Measurements from ENCODE around the gene HYLS1. TPM values are rescaled to one million over a fixed set of nuclear protein-coding genes. Genes with fewer than 3 reads are reported as not detected.

Gene HYLS1
- total RNA-seq, 1 donor from 2014 or later = 5.1 TPM

DNA sequence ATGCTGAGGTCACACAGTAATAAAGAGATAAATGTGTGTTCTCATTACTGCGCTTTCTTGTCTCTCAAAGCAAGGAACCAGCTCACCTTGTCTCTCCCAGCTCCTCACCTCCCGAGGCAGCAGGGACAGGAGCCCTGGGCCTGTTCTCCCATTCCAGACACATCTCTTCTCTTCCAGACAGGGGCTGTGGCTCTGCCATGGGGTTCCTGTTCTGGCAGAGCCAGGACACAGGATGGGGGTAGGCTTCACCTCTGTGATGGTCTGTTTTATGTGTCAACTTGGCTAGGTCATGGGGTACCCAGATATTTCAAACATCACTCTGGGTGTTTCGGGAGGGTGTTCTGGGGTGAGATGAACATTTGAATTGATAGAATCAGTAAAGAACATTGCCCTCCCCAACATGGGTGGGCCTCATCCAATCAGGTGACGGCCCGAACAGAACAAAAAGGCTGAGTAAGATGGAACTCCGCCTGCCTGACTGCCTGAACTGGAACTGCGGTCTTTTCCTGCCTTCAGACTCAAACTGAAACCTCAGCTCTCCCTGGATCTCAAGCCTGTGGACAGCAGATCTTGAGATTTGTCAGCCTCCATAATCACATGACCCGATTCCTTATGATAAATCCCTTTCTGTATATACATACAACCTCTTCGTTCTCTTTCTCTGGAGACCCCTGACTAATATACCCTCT lies 56.3 kb downstream of the HYLS1 start:
- peak; percentile 70 for DNase-seq (ENCODE audit: extremely low spot score, unreplicated experiment)
- H3K36me3 Mint-ChIP-seq (ENCODE audit: unreplicated experiment) = no peaks in the 10 kb centered on the region
- H3K4me3 Mint-ChIP-seq (ENCODE audit: unreplicated experiment) = no peak overlapping the region
- H3K4me1 Mint-ChIP-seq (ENCODE audit: unreplicated experiment) = peaks cover 4% of the 10 kb centered on the region
- H3K27ac Mint-ChIP-seq (ENCODE audit: unreplicated experiment) = no peak overlapping the region
- peaks cover 19% of the 10 kb centered on the region for H3K27me3 Mint-ChIP-seq (ENCODE audit: unreplicated experiment)
- no peaks in the 10 kb centered on the region for H3K9me3 Mint-ChIP-seq (ENCODE audit: unreplicated experiment)
- TF ChIP-seq, protein P1, sequence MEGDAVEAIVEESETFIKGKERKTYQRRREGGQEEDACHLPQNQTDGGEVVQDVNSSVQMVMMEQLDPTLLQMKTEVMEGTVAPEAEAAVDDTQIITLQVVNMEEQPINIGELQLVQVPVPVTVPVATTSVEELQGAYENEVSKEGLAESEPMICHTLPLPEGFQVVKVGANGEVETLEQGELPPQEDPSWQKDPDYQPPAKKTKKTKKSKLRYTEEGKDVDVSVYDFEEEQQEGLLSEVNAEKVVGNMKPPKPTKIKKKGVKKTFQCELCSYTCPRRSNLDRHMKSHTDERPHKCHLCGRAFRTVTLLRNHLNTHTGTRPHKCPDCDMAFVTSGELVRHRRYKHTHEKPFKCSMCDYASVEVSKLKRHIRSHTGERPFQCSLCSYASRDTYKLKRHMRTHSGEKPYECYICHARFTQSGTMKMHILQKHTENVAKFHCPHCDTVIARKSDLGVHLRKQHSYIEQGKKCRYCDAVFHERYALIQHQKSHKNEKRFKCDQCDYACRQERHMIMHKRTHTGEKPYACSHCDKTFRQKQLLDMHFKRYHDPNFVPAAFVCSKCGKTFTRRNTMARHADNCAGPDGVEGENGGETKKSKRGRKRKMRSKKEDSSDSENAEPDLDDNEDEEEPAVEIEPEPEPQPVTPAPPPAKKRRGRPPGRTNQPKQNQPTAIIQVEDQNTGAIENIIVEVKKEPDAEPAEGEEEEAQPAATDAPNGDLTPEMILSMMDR (IDR thresholded peaks at IDR 0.05) = no peak

DNA sequence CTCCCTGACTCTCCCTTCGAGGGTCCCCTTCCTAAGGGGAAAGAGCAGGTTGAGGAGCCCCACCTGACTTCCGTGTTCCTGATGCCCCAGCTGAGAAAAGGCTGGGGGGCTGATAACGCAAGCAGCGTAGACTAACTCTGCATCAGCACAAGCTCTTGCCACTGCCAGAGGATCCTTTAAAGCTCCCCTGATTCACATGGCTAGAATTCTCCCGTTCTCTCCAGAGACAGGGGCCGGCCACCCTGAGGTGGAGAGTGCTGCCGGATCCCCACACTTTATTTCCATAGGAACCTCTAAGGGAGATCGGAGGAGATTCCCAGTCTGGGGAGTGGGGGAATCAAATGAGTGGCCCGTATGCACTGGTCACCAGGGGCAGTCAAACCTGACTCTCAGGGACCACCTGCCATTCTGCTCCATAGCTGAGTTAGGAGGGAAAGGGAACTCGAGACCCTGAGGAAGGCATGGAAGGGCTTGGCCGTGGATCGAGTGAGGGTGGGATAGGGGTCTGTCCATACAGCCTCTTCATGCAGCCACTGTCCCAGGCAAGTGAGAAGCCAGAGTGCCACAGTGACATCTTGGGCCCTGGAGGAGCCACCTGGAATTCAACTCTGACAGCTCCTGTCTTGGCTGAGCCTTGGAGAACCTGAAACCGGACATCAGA lies 57.0 kb downstream of the HYLS1 start:
- H3K36me3 Mint-ChIP-seq (ENCODE audit: unreplicated experiment) = no peaks in the 10 kb centered on the region
- no peak overlapping the region for H3K27ac Mint-ChIP-seq (ENCODE audit: unreplicated experiment)
- H3K4me1 Mint-ChIP-seq (ENCODE audit: unreplicated experiment) = peaks cover 4% of the 10 kb centered on the region
- H3K27me3 Mint-ChIP-seq (ENCODE audit: unreplicated experiment) = peaks cover 15% of the 10 kb centered on the region
- H3K4me3 Mint-ChIP-seq (ENCODE audit: unreplicated experiment) = no peak overlapping the region
- TF ChIP-seq, protein P1 (IDR thresholded peaks at IDR 0.05) = no peak
- DNase-seq (ENCODE audit: extremely low spot score, unreplicated experiment) = peak; percentile 62
- H3K9me3 Mint-ChIP-seq (ENCODE audit: unreplicated experiment) = no peaks in the 10 kb centered on the region

DNA sequence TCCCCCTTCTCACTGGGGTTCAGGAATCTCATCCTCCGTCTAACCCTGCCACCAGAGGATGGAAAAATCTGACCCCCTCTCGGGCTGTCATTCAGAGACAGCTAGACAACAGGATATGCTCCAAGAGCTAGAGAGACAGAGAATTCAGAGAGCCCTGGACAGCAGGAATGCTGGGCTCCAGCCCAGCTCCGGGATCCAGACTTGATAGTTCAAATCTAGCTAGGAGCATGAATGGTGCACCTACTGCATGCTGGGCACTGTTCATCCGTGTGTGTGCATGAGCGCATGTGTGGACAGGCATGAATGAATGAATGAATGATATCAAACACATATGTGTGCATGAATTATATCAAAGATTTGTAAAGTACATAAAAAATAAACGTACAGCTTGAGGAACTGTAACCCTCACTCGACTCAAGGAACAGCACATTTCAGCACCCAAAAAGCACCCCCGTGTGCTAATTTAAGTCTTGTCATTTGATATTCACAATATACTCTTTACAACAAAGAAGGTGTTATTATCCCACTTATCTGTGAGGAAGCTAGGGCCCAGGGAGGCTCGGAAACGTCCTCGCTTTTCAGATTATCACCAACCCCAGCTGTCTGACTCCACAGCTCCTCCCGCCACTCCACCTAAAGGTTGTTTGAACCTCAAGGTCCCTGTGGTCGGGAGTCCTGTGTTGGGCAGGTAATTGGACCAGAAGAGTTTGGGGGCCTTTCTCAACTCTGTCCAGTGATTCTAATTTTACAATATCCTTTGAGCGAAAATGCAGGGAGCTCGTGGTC lies 57.7 kb downstream of the HYLS1 start:
- H3K27ac Mint-ChIP-seq (ENCODE audit: unreplicated experiment) = no peak overlapping the region
- no peaks in the 10 kb centered on the region for H3K9me3 Mint-ChIP-seq (ENCODE audit: unreplicated experiment)
- H3K4me3 Mint-ChIP-seq (ENCODE audit: unreplicated experiment) = no peak overlapping the region
- H3K36me3 Mint-ChIP-seq (ENCODE audit: unreplicated experiment) = no peaks in the 10 kb centered on the region
- TF ChIP-seq, protein P1 (IDR thresholded peaks at IDR 0.05) = no peak
- H3K4me1 Mint-ChIP-seq (ENCODE audit: unreplicated experiment) = peaks cover 4% of the 10 kb centered on the region
- peak; percentile 54 for DNase-seq (ENCODE audit: extremely low spot score, unreplicated experiment)
- peaks cover 15% of the 10 kb centered on the region for H3K27me3 Mint-ChIP-seq (ENCODE audit: unreplicated experiment)

DNA sequence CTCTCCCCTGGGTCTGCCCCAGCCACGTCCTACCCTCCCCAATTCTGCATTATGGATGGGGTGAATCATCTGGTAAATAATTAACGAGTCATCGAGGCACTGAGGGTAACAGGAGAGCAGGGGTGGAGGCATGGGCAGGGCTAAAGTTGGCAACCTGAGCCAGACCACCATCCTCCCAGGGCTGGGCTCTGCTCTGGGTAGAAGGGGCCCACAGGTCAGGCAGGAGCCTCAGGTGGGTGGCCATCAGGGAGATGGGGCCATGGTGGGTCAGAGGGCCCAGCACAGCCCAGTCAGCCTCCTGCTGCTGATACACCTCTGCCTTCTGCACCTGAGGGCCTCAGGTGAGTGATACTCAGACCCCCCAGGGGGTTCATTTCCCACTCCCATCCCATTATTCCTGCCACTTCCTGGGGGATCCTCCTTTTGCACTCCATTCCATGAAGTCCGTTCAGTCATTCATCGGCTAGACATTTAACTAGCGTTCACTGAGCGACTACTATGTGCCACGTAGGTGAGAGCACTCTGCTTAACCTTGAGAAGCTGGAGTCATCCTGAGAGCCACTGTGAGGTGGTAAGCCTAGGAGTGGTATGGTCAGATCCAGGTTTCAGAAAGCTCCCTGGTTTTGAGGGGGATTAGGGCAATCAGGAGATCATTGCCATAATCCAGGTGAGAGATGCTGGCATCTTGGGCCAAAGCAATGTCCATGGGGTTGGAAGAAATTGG lies 58.5 kb downstream of the HYLS1 start, which contains the start of gene VSIG10L2:
TSS of gene VSIG10L2 (plus strand) at position 248 of the 724 bp plus-strand sequence. CDS start at position 260, 12 bp downstream.
- Mint-ChIP-seq H3K27me3 (ENCODE audit: unreplicated experiment) (peaks cover 15% of the 10 kb centered on the region), H3K36me3 (ENCODE audit: unreplicated experiment) (no peaks in the 10 kb centered on the region), H3K4me3 (ENCODE audit: unreplicated experiment) (no peak within 1 kb of the TSS), H3K4me1 (ENCODE audit: unreplicated experiment) (peaks cover 4% of the 10 kb centered on the region), H3K27ac (ENCODE audit: unreplicated experiment) (no peak within 1 kb of the TSS), H3K9me3 (ENCODE audit: unreplicated experiment) (no peaks in the 10 kb centered on the region)
- TF ChIP-seq, protein P1 (IDR thresholded peaks at IDR 0.05) = no peak
- peak; percentile 54 for DNase-seq (ENCODE audit: extremely low spot score, unreplicated experiment)
